ENCODE data around the gene ZNF625. TPM values are rescaled to one million over a fixed set of nuclear protein-coding genes. Genes with fewer than 3 reads are reported as not detected.

ZNF625 gene
- total RNA-seq = 10 to 100 TPM in 2 of 7 donors, 1 to 10 TPM in 5; 2.8 to 19.6 (median 9.1) TPM
- 1 to 10 TPM; 1.5 to 2.5 TPM for polyA plus RNA-seq
- long read RNA-seq, donor 1 = 0 reads
- long read RNA-seq, donor 2, partial matches to known transcripts = 0 of 2 reads
- long read RNA-seq, donor 2, other reads (novel, unspliced or antisense) = 0 of 2 reads
- long read RNA-seq, donor 3 = 0 reads

DNA sequence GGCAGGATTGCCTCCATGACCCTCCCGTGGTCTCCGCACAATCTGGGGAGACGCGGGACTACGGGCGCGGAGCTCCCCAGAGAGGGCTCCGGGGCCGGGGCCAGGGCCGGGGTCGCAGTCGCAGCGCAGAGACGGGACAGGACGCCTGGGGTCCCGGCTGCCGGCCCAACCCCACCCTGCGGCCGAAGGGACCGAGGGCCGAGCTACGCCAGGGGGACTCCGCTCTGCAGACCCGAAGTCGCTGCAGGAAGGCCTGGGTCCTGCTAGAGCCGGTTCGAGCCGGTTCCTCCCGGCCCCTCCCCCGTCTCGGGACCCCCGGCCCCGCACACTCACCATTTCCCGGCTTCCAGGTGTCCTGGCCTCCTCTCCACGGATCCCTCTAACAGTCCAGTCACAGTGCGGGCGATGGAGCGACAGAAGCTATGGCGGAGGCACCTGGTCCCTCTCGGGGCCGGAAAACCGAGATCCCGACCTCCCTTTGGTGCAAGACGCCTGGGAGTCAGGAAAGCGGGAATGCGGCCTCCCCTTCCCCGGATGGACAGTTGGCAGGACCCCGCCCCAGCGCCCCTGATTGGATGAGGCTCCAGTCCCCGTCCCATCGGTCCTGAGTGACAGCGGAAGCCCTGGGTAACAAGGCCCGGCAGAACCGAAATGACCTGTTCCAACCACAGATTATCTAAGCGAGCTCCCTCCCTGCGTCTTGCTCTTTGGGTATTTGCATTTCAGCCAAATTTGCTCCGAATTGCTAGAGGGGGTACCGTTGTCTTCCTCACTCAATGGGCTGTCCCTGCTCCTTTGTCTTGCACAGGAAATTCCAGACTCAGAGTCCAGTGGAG, at the start of gene ZNF625:
ZNF625 (minus strand) TSS at position 512 of the 836 bp plus-strand sequence; CDS start at position 336, 176 bp downstream.
- peaks cover 2% of the 10 kb centered on the region for H3K4me1 ChIP-seq (ENCODE audit: insufficient read depth)
- H3K27me3 ChIP-seq = no peaks in the 10 kb centered on the region
- DNase-seq = peak; percentile 85 to 89 (median 86)
- WGBS, 3 donors = 1% methylated on average over 51 to 58 of the region's 58 CpGs
- H3K9me3 ChIP-seq = no peaks in the 10 kb centered on the region
- TF ChIP-seq EP300 (IDR thresholded peaks at IDR 0.05) (no peak), POLR2A (IDR thresholded peaks at IDR 0.05) (peak; percentile 53)
- TF ChIP-seq, protein P1, sequence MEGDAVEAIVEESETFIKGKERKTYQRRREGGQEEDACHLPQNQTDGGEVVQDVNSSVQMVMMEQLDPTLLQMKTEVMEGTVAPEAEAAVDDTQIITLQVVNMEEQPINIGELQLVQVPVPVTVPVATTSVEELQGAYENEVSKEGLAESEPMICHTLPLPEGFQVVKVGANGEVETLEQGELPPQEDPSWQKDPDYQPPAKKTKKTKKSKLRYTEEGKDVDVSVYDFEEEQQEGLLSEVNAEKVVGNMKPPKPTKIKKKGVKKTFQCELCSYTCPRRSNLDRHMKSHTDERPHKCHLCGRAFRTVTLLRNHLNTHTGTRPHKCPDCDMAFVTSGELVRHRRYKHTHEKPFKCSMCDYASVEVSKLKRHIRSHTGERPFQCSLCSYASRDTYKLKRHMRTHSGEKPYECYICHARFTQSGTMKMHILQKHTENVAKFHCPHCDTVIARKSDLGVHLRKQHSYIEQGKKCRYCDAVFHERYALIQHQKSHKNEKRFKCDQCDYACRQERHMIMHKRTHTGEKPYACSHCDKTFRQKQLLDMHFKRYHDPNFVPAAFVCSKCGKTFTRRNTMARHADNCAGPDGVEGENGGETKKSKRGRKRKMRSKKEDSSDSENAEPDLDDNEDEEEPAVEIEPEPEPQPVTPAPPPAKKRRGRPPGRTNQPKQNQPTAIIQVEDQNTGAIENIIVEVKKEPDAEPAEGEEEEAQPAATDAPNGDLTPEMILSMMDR (IDR thresholded peaks at IDR 0.05) = no peak
- peak within 1 kb of the TSS; percentile 36 to 70 for H3K27ac ChIP-seq
- intact Hi-C loops (cut with DNase I) = loop anchor here in 1 of 4 donors (5.0 kb wide), 1 partner anchor 344 kb away; the partner anchor contains the start of gene ZNF440
- no peaks in the 10 kb centered on the region for H3K36me3 ChIP-seq
- peak within 1 kb of the TSS; percentile 71 for H3K4me3 ChIP-seq

DNA sequence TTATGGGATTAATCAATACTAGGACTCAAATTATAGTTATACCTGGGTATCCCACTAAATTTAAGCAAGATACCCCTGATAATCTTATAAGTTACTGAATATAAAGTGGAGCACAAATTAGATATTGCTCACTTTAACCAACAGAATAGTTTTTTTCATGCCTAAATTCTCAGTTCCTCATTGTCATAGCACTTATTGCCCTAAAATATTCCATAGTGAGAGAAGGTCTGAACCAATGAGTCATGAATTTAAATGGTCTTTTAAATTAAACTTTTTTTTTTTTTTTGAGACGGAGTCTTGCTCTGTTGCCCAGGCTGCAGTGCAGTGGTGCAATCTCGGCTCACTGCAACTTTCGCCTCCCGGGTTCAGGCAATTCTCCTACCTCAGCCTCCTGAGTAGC, 48.8 kb upstream of the ZNF625 start:
- H3K27ac ChIP-seq = no peak overlapping the region
- no peak for DNase-seq
- no peaks in the 10 kb centered on the region for H3K36me3 ChIP-seq
- H3K4me3 ChIP-seq = no peak overlapping the region
- 94 to 99% (median 97%) methylated on average over 4 of the region's 4 CpGs for WGBS, 3 donors
- H3K4me1 ChIP-seq (ENCODE audit: insufficient read depth) = no peaks in the 10 kb centered on the region
- intact Hi-C loops (cut with DNase I) = no loop called here
- TF ChIP-seq, protein P1 (IDR thresholded peaks at IDR 0.05) = no peak
- TF ChIP-seq EP300 (IDR thresholded peaks at IDR 0.05) = no peak
- TF ChIP-seq POLR2A (IDR thresholded peaks at IDR 0.05) = no peak
- H3K9me3 ChIP-seq = peaks cover 0 to 10% of the 10 kb centered on the region in 2 donors
- H3K27me3 ChIP-seq = no peaks in the 10 kb centered on the region

DNA sequence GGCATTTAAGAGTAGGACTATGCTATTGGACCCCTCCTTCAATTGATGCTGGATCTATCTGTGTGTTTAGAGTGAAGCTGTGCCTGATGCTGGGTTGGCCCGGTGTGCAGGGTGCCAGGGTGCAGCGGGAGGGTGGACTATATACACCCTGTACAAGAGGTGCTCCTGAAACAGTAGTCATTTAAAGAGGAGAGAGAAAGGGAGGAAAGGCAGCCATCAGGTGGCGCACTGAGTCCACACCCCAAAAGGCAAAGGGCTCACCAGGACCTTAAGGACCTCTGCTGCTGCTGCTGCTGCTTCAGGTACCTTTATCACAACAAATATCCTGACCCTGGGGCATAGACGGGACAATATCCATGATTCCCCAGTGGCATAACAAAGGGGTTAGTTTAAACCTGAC, 45.7 kb upstream of the ZNF625 start:
- no peak for DNase-seq
- H3K27me3 ChIP-seq = no peaks in the 10 kb centered on the region
- intact Hi-C loops (cut with DNase I) = no loop called here
- H3K4me1 ChIP-seq (ENCODE audit: insufficient read depth) = no peaks in the 10 kb centered on the region
- no peak overlapping the region for H3K4me3 ChIP-seq
- WGBS, 3 donors = 53 to 64% (median 60%) methylated on average over 4 of the region's 4 CpGs
- no peaks in the 10 kb centered on the region for H3K36me3 ChIP-seq
- TF ChIP-seq EP300 (IDR thresholded peaks at IDR 0.05) = no peak
- TF ChIP-seq, protein P1 (IDR thresholded peaks at IDR 0.05) = no peak
- peaks cover 0 to 5% of the 10 kb centered on the region in 2 donors for H3K9me3 ChIP-seq
- H3K27ac ChIP-seq = no peak overlapping the region

DNA sequence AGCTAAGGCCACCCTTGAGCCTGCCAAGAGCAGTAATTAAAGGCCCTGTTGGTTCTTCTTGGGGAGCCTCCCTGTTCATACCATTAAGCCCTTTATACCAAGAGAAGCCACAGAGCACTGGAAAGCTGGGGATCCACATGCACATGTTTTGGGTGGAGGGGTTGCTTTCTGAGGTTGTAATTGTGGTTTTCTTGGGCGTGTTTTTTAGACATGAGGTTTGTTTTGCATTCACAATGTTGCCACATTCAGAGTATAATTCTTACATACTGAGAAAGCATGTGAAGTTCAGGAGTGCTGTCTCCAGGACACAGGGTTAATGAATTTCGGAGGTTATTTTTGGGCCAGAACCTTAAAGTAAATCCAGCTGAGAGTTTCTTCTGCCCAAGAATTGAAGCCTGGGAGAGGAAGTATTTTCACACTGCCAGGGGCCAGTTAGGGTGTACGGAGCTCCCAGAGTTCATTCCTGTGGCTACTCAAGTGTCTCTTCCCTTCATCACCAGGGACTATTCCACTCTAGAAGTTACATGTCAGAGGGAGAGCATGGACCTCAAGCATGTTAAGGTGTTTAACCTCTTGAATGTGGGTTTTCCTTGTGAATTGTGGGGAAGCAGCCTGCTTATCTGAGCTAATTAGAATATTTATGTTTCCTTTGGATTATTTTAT, 43.4 kb upstream of the ZNF625 start:
- no peak for DNase-seq
- intact Hi-C loops (cut with DNase I) = no loop called here
- TF ChIP-seq EP300 (IDR thresholded peaks at IDR 0.05) (no peak), POLR2A (IDR thresholded peaks at IDR 0.05) (no peak)
- TF ChIP-seq, protein P1 (IDR thresholded peaks at IDR 0.05) = no peak

More for the DNA sequence above, 43.4 kb upstream of the ZNF625 start:
- no peaks in the 10 kb centered on the region for H3K4me1 ChIP-seq (ENCODE audit: insufficient read depth)
- WGBS, 3 donors = 87 to 89% (median 89%) methylated on average over 3 of the region's 3 CpGs
- H3K9me3 ChIP-seq = no peaks in the 10 kb centered on the region
- no peak overlapping the region for H3K27ac ChIP-seq
- no peaks in the 10 kb centered on the region for H3K27me3 ChIP-seq
- no peak overlapping the region for H3K4me3 ChIP-seq
- no peaks in the 10 kb centered on the region for H3K36me3 ChIP-seq
